GM12878 (cell line): ENCODE data around the gene IFT88. TPM values are rescaled to one million over a fixed set of nuclear protein-coding genes. Genes with fewer than 3 reads are reported as not detected.

ENCODE experiments used
- ATAC-seq: fragments of 200-7000 bp; cut with Tn5 transposase; 3 replicates; pipeline ENCODE4 v1.9.1; 2020; ENCODE audit warnings: mild to moderate bottlenecking, moderate library complexity
- BruUV-seq: library from RNA; stranded (reverse); fragments of 400-500 nt; replicated peaks from 2 replicates; lab custom pipeline; 2021; lab: Mats Ljungman, UMichigan
- CTCF ChIA-PET: fragments of 300-600 bp; sonication (Branson Sonifier 250); formaldehyde crosslinking; extraction: SDS; loops from one replicate; lab custom pipeline; 2021; ENCODE audit warnings: inconsistent platforms; lab: Yijun Ruan, JAX
- POLR2A ChIA-PET: fragments of 350-600 bp; formaldehyde crosslinking; extraction: SDS; loops from one replicate; lab custom pipeline; 2021; ENCODE audit warnings: inconsistent platforms; lab: Charles Lee
- RAD21 ChIA-PET: fragments of 300-600 bp; sonication (Branson Sonifier 250); formaldehyde crosslinking; loops from one replicate; lab custom pipeline; 2023; ENCODE audit warnings: antibody characterized with exemption; ENCODE audit not compliant: unreplicated experiment; lab: Charles Lee
- SMC1A ChIA-PET: fragments of 300-600 bp; sonication (Branson Sonifier 250); formaldehyde crosslinking; loops from one replicate; lab custom pipeline; 2023; ENCODE audit not compliant: unreplicated experiment, uncharacterized antibody; lab: Charles Lee
- DNase-seq: peaks from one replicate; pipeline ENCODE4 v3.0.0-alpha.2; 2011; ENCODE audit warnings: low read depth, low spot score
- FAIRE-seq: peaks from 3 replicates; lab custom pipeline; 2011; peaks lifted over from hg19 to GRCh38; lab: Jason Lieb, UNC
- H2AFZ ChIP-seq: 2 replicates; pipeline ENCODE4 v1.6.0; 2011; ENCODE audit warnings: low read depth, low read length, control low read depth; ENCODE audit not compliant: control insufficient read depth
- H3K27ac ChIP-seq: 2 replicates; pipeline ENCODE4 v1.5.1; 2011; ENCODE audit warnings: control low read depth; ENCODE audit not compliant: control insufficient read depth, insufficient read depth
- H3K27me3 ChIP-seq, 2 experiments: replicated peaks in 1 of 2; 2 replicates each; pipeline versions ENCODE4 v1.6.0 to v1.6.1; 2011; ENCODE audit warnings: low read length in 1 of 2; ENCODE audit not compliant: control insufficient read depth in 2 of 2, insufficient read depth in 2 of 2
- H3K36me3 ChIP-seq, 2 experiments: 2 replicates each; pipeline ENCODE4 v1.5.1; 2011; ENCODE audit warnings: low read length in 1 of 2; ENCODE audit not compliant: control insufficient read depth in 2 of 2, insufficient read depth in 2 of 2
- H3K4me1 ChIP-seq: 2 replicates; pipeline ENCODE4 v1.6.1; 2011; ENCODE audit warnings: mild to moderate bottlenecking, low read length, moderate library complexity, mixed read lengths; ENCODE audit not compliant: control insufficient read depth, insufficient read depth
- H3K4me2 ChIP-seq: 2 replicates; pipeline ENCODE4 v1.6.0; 2011; ENCODE audit warnings: control low read depth; ENCODE audit not compliant: control insufficient read depth, insufficient read depth
- H3K4me3 ChIP-seq: fragments of 200-600 bp; sonication (generic); 2 replicates; pipeline ENCODE4 v1.5.1; 2016
- H3K79me2 ChIP-seq: 2 replicates; pipeline ENCODE4 v1.6.0; 2011; ENCODE audit warnings: low read length; ENCODE audit not compliant: control insufficient read depth, insufficient read depth
- H3K9ac ChIP-seq: 2 replicates; pipeline ENCODE4 v1.8.0; 2011; ENCODE audit warnings: low read length, control low read depth, mixed read lengths; ENCODE audit not compliant: control insufficient read depth, insufficient read depth
- H3K9me3 ChIP-seq: replicated peaks from 3 replicates; pipeline ENCODE4 v1.5.1; 2011; ENCODE audit warnings: mild to moderate bottlenecking, low read length; ENCODE audit not compliant: control insufficient read depth, insufficient read depth
- H4K20me1 ChIP-seq: 2 replicates; pipeline ENCODE4 v1.6.0; 2011; ENCODE audit not compliant: control insufficient read depth, insufficient read depth
- BACH1 ChIP-seq: fragments of 450-650 bp; IDR thresholded peaks from 2 replicates; pipeline ENCODE4 v1.6.1; 2017; ENCODE audit warnings: mild to moderate bottlenecking, borderline replicate concordance
- ELK1 ChIP-seq: IDR thresholded peaks from 2 replicates; pipeline ENCODE4 v1.6.1; 2012; ENCODE audit warnings: low read depth, low read length, improper control_type of control experiment
- ETV6 ChIP-seq, 2 experiments: fragments of 450-650 bp in 1 of 2; IDR thresholded peaks in 1 of 2; conservative IDR thresholded peaks in 1 of 2; 2 replicates each; pipeline ENCODE4 v1.6.1; 2014; ENCODE audit warnings: antibody characterized with exemption in 1 of 2, borderline replicate concordance in 1 of 2, low read depth in 1 of 2, mild to moderate bottlenecking in 1 of 2, moderate library complexity in 1 of 2
- HDAC6 ChIP-seq: fragments of 200-600 bp; sonication (generic); IDR thresholded peaks from one replicate; pipeline ENCODE4 v1.8.0; 2017; ENCODE audit warnings: antibody characterized with exemption; ENCODE audit not compliant: unreplicated experiment
- KAT2A ChIP-seq: conservative IDR thresholded peaks from 2 replicates; pipeline ENCODE4 v1.6.1; 2011; ENCODE audit warnings: low read depth, low read length; ENCODE audit not compliant: control insufficient read depth
- NFXL1 ChIP-seq: fragments of 450-650 bp; IDR thresholded peaks from 2 replicates; pipeline ENCODE4 v1.6.1; 2017; ENCODE audit warnings: antibody characterized with exemption, mild to moderate bottlenecking, borderline replicate concordance
- NR2C2 ChIP-seq: IDR thresholded peaks from 2 replicates; pipeline ENCODE4 v1.6.1; 2011; ENCODE audit warnings: borderline replicate concordance, low read depth; ENCODE audit not compliant: control insufficient read depth, insufficient read length
- PAX5 ChIP-seq: IDR thresholded peaks from 2 replicates; pipeline ENCODE4 v1.6.1; 2011; ENCODE audit warnings: low read depth, low read length, borderline replicate concordance
- SP1 ChIP-seq: IDR thresholded peaks from one replicate; pipeline ENCODE4 v1.6.1; 2011; ENCODE audit warnings: low read depth, low read length
- SUZ12 ChIP-seq: fragments of 200-600 bp; sonication (generic); IDR thresholded peaks from one replicate; pipeline ENCODE4 v1.6.1; 2018; ENCODE audit warnings: antibody characterized with exemption, mild to moderate bottlenecking; ENCODE audit not compliant: unreplicated experiment
- YY1 ChIP-seq: IDR thresholded peaks from 2 replicates; pipeline ENCODE4 v1.6.1; 2011; ENCODE audit warnings: low read depth, mild to moderate bottlenecking, low read length
- ZNF687 ChIP-seq: fragments of 450-650 bp; IDR thresholded peaks from 2 replicates; pipeline ENCODE4 v1.6.1; 2017; ENCODE audit warnings: mild to moderate bottlenecking, moderate library complexity
- ZZZ3 ChIP-seq: IDR thresholded peaks from 2 replicates; pipeline ENCODE4 v1.6.1; 2011; ENCODE audit warnings: low read depth; ENCODE audit not compliant: control insufficient read depth, insufficient read length
- WGBS: methylation state at CpG from one replicate; pipeline ENCODE4 v1.1.6; 2016; ENCODE audit warnings: low lambda C conversion rate; ENCODE audit not compliant: insufficient replicate concordance, insufficient coverage; ENCODE audit errors: missing lambda C conversion rate; 5-methylcytosine and 5-hydroxymethylcytosine counted together
- in situ Hi-C: fragments of 300-500 bp; cut with MboI; formaldehyde crosslinking; loops from 9 replicates; pipeline ENCODE4 v1.14.3; 2018; ENCODE audit warnings: mixed read lengths
- intact Hi-C: fragments of 100-400 bp; cut with micrococcal nuclease; formaldehyde crosslinking; loops from one replicate; pipeline ENCODE4 v1.14.2; 2022; ENCODE audit not compliant: unreplicated experiment
- polyA plus RNA-seq, 11 experiments: library from polyadenylated mRNA; depleted of rRNA in 4 of 11; unstranded in 6 of 11; stranded (reverse) in 5 of 11; fragments of >200 nt; fragmentation: Nextera tagmentation in 4 of 11; fragmentation: Illumina TruSeq in 1 of 11; extraction: Ambion mirVana in 4 of 11; extraction: Trizol in 1 of 11; gene quantifications; 1 replicate in 1 of 11; 2 replicates in 10 of 11; pipeline versions ENCODE4 v1.2.1 to v1.2.3, GENCODE V29; 2011 to 2016; ENCODE audit warnings: inconsistent platforms in 2 of 11, missing spikeins in 2 of 11, low read depth in 1 of 11
- total RNA-seq, 4 experiments: library from RNA; depleted of rRNA in 3 of 4; stranded (reverse); fragments of >200 nt in 3 of 4; fragmentation: Illumina TruSeq in 1 of 4; extraction: Trizol in 1 of 4; gene quantifications; 2 replicates each; pipeline versions ENCODE4 v1.2.1 to v1.2.3, GENCODE V29; 2013 to 2021
- TF ChIP-seq, protein P1 (sequence below): IDR thresholded peaks from 2 replicates; pipeline ENCODE4 v1.6.1; 2011; ENCODE audit warnings: borderline replicate concordance, low read depth, mild to moderate bottlenecking, moderate library complexity, mixed read lengths, low read length; ENCODE audit not compliant: insufficient read depth; ENCODE audit errors: extremely low read length
- TF ChIP-seq, protein P2 (sequence below): IDR thresholded peaks from 2 replicates; pipeline ENCODE4 v1.6.1; 2012; ENCODE audit warnings: mild to moderate bottlenecking, low read depth, low read length

Gene IFT88
- total and polyA plus RNA-seq, 10 of the 15 experiments (the other 5 are each of a cell fraction or from before 2014, with no cell fraction given), result 2.9 to 5.6 (median 4.1) TPM

GRCh38 chr13:20727856-20728255 lies 160.9 kb downstream of the IFT88 start:
- SMC1A ChIA-PET, result no interaction called here
- H3K4me3 ChIP-seq, result no peak overlapping the region
- FAIRE-seq (no peak), DNase-seq (no peak), ATAC-seq (no peak)
- H3K79me2 ChIP-seq, result no peaks in the 10 kb centered on the region
- no peak overlapping the region for H3K9ac ChIP-seq
- intact Hi-C loops, result no loop called here
- H4K20me1 ChIP-seq, result no peaks in the 10 kb centered on the region
- CTCF ChIA-PET, result no interaction called here
- H3K27me3 ChIP-seq, result no peaks in the 10 kb centered on the region
- POLR2A ChIA-PET, result no interaction called here
- H3K4me1 ChIP-seq, result no peaks in the 10 kb centered on the region
- H3K36me3 ChIP-seq, result no peaks in the 10 kb centered on the region
- H3K9me3 ChIP-seq, result no peaks in the 10 kb centered on the region
- WGBS, result 80% methylated on average over 6 of the region's 6 CpGs
- BruUV-seq, result no TSS peak
- H2AFZ ChIP-seq, result no peak overlapping the region
- RAD21 ChIA-PET, result no interaction called here
- H3K27ac ChIP-seq, result no peak overlapping the region
- in situ Hi-C loops, result no loop called here
- no peak overlapping the region for H3K4me2 ChIP-seq
- TF ChIP-seq, protein P1, sequence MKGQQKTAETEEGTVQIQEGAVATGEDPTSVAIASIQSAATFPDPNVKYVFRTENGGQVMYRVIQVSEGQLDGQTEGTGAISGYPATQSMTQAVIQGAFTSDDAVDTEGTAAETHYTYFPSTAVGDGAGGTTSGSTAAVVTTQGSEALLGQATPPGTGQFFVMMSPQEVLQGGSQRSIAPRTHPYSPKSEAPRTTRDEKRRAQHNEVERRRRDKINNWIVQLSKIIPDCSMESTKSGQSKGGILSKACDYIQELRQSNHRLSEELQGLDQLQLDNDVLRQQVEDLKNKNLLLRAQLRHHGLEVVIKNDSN, result no peak
- no peak for TF ChIP-seq SP1
- TF ChIP-seq, protein P2, sequence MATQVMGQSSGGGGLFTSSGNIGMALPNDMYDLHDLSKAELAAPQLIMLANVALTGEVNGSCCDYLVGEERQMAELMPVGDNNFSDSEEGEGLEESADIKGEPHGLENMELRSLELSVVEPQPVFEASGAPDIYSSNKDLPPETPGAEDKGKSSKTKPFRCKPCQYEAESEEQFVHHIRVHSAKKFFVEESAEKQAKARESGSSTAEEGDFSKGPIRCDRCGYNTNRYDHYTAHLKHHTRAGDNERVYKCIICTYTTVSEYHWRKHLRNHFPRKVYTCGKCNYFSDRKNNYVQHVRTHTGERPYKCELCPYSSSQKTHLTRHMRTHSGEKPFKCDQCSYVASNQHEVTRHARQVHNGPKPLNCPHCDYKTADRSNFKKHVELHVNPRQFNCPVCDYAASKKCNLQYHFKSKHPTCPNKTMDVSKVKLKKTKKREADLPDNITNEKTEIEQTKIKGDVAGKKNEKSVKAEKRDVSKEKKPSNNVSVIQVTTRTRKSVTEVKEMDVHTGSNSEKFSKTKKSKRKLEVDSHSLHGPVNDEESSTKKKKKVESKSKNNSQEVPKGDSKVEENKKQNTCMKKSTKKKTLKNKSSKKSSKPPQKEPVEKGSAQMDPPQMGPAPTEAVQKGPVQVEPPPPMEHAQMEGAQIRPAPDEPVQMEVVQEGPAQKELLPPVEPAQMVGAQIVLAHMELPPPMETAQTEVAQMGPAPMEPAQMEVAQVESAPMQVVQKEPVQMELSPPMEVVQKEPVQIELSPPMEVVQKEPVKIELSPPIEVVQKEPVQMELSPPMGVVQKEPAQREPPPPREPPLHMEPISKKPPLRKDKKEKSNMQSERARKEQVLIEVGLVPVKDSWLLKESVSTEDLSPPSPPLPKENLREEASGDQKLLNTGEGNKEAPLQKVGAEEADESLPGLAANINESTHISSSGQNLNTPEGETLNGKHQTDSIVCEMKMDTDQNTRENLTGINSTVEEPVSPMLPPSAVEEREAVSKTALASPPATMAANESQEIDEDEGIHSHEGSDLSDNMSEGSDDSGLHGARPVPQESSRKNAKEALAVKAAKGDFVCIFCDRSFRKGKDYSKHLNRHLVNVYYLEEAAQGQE, result no peak
- TF ChIP-seq KAT2A, result no peak
- TF ChIP-seq ELK1, result no peak
- no peak for TF ChIP-seq BACH1
- TF ChIP-seq YY1, result no peak
- no peak for TF ChIP-seq ZNF687
- TF ChIP-seq HDAC6, result no peak
- TF ChIP-seq ETV6 (conservative IDR thresholded peaks at IDR 0.05 in 1 of 2, IDR thresholded peaks at IDR 0.05 in 1 of 2; ENCODE audit: borderline replicate concordance in 1 of 2, low read depth in 1 of 2), result no peak
- TF ChIP-seq NFXL1, result no peak
- no peak for TF ChIP-seq SUZ12
- no peak for TF ChIP-seq PAX5
- TF ChIP-seq ZZZ3, result no peak
- no peak for TF ChIP-seq NR2C2
